Measurements from ENCODE around the gene BDH1.

DNA sequence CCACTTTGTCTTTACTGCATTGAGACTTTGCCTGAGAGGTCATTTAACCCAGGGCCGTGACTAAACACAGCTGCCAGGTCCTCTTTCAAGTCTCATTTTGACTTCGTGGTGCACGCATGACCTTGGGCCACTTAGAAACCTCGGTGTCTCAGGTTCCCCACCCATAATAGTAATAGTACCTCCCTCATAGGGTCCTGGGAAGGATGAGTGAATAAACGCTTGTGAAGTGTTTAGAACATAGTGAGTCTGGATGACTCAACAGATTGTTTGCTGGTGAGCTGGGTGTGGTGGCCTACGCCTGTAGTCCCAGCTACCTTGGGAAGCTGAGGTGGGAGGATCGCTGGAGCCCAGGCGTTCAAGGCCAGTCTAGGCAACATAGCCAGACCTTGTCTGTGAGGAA lies 56.3 kb downstream of the BDH1 start:
- TF ChIP-seq POLR2A (IDR thresholded peaks at IDR 0.05): no peak
- TF ChIP-seq, protein P1, sequence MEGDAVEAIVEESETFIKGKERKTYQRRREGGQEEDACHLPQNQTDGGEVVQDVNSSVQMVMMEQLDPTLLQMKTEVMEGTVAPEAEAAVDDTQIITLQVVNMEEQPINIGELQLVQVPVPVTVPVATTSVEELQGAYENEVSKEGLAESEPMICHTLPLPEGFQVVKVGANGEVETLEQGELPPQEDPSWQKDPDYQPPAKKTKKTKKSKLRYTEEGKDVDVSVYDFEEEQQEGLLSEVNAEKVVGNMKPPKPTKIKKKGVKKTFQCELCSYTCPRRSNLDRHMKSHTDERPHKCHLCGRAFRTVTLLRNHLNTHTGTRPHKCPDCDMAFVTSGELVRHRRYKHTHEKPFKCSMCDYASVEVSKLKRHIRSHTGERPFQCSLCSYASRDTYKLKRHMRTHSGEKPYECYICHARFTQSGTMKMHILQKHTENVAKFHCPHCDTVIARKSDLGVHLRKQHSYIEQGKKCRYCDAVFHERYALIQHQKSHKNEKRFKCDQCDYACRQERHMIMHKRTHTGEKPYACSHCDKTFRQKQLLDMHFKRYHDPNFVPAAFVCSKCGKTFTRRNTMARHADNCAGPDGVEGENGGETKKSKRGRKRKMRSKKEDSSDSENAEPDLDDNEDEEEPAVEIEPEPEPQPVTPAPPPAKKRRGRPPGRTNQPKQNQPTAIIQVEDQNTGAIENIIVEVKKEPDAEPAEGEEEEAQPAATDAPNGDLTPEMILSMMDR (IDR thresholded peaks at IDR 0.05): no peak

Measured in testis (tissue), 2 donors.